ENCODE measurements around the gene SLBP. TPM values are rescaled to one million over a fixed set of nuclear protein-coding genes. Genes with fewer than 3 reads are reported as not detected.

The SLBP gene
- total RNA-seq, 1 donor from 2014 or later = 40.2 TPM

- no peaks in the 10 kb centered on the region for H3K36me3 Mint-ChIP-seq
- no peaks in the 10 kb centered on the region for H3K9me3 Mint-ChIP-seq
- H3K27ac Mint-ChIP-seq = no peak overlapping the region
- H3K4me1 Mint-ChIP-seq (ENCODE audit: unreplicated experiment) = no peaks in the 10 kb centered on the region
- TF ChIP-seq CTCF (conservative IDR thresholded peaks at IDR 0.05) = no peak
- no peak overlapping the region for H3K4me3 Mint-ChIP-seq
- no peak for DNase-seq (ENCODE audit: extremely low spot score, unreplicated experiment)
- H3K27me3 Mint-ChIP-seq = no peaks in the 10 kb centered on the region
Measured at GRCh38 chr4:1758306-1759121, 46.4 kb upstream of the SLBP start.

- TF ChIP-seq CTCF (conservative IDR thresholded peaks at IDR 0.05) = no peak
- Mint-ChIP-seq H3K27me3 (no peaks in the 10 kb centered on the region), H3K4me1 (ENCODE audit: unreplicated experiment) (no peaks in the 10 kb centered on the region), H3K4me3 (no peak overlapping the region), H3K36me3 (no peaks in the 10 kb centered on the region), H3K9me3 (no peaks in the 10 kb centered on the region), H3K27ac (no peak overlapping the region)
- no peak for DNase-seq (ENCODE audit: extremely low spot score, unreplicated experiment)
Measured at GRCh38 chr4:1757836-1758235, 45.7 kb upstream of the SLBP start.

GRCh38 chr4:1756893-1757779, 45.0 kb upstream of the SLBP start:
- H3K27ac Mint-ChIP-seq = no peak overlapping the region
- no peak for DNase-seq (ENCODE audit: extremely low spot score, unreplicated experiment)
- no peak for TF ChIP-seq CTCF (conservative IDR thresholded peaks at IDR 0.05)
- H3K27me3 Mint-ChIP-seq = no peaks in the 10 kb centered on the region
- H3K4me1 Mint-ChIP-seq (ENCODE audit: unreplicated experiment) = no peaks in the 10 kb centered on the region
- H3K9me3 Mint-ChIP-seq = no peaks in the 10 kb centered on the region
- H3K36me3 Mint-ChIP-seq = no peaks in the 10 kb centered on the region
- H3K4me3 Mint-ChIP-seq = no peak overlapping the region

GRCh38 chr4:1756079-1756478, 44.0 kb upstream of the SLBP start:
- Mint-ChIP-seq H3K27me3 (no peaks in the 10 kb centered on the region), H3K27ac (no peak overlapping the region), H3K9me3 (no peaks in the 10 kb centered on the region), H3K4me3 (no peak overlapping the region), H3K36me3 (no peaks in the 10 kb centered on the region), H3K4me1 (ENCODE audit: unreplicated experiment) (no peaks in the 10 kb centered on the region)
- no peak for TF ChIP-seq CTCF (conservative IDR thresholded peaks at IDR 0.05)
- DNase-seq (ENCODE audit: extremely low spot score, unreplicated experiment) = no peak

- no peaks in the 10 kb centered on the region for H3K36me3 Mint-ChIP-seq
- TF ChIP-seq CTCF (conservative IDR thresholded peaks at IDR 0.05) = no peak
- H3K4me3 Mint-ChIP-seq = no peak overlapping the region
- no peak for DNase-seq (ENCODE audit: extremely low spot score, unreplicated experiment)
- H3K9me3 Mint-ChIP-seq = no peaks in the 10 kb centered on the region
- no peaks in the 10 kb centered on the region for H3K27me3 Mint-ChIP-seq
- no peaks in the 10 kb centered on the region for H3K4me1 Mint-ChIP-seq (ENCODE audit: unreplicated experiment)
- no peak overlapping the region for H3K27ac Mint-ChIP-seq
Measured at GRCh38 chr4:1755297-1755696, 43.2 kb upstream of the SLBP start.
